ENCODE measurements around the gene EPN3. TPM values are rescaled to one million over a fixed set of nuclear protein-coding genes. Genes with fewer than 3 reads are reported as not detected.

EPN3 gene
- polyA plus RNA-seq, 1 donor from 2014 or later: not detected

- Histone ChIP-seq H3F3A (ENCODE audit: insufficient read depth, low read length, poor library complexity, severe bottlenecking) (no peaks in the 10 kb centered on the region), H3K27ac (ENCODE audit: low read length) (no peak overlapping the region), H4K20me1 (ENCODE audit: insufficient read depth) (no peaks in the 10 kb centered on the region), H3K4me3 (ENCODE audit: low read length) (no peak overlapping the region), H3K27me3 (ENCODE audit: insufficient read depth, low read depth, low read length) (no peaks in the 10 kb centered on the region), H2AFZ (ENCODE audit: low read depth, low read length) (no peak overlapping the region), H3K79me2 (replicated peaks; ENCODE audit: insufficient read depth, low read length) (no peaks in the 10 kb centered on the region), H3K4me2 (ENCODE audit: low read length) (no peak overlapping the region), H3K9me2 (ENCODE audit: insufficient read depth, low read length) (no peaks in the 10 kb centered on the region), H3K9ac (ENCODE audit: low read length) (no peak overlapping the region), H3K9me3 (ENCODE audit: low read length) (no peaks in the 10 kb centered on the region), H3K36me3 (ENCODE audit: insufficient read depth, low read length) (no peaks in the 10 kb centered on the region)
- no peak for TF ChIP-seq TAF1 (IDR thresholded peaks at IDR 0.05; ENCODE audit: low read depth)
- no peak for TF ChIP-seq EZH2 (IDR thresholded peaks at IDR 0.05; ENCODE audit: borderline replicate concordance, insufficient read depth, low read length, poor library complexity, severe bottlenecking)
- TF ChIP-seq EP300 (conservative IDR thresholded peaks at IDR 0.05; ENCODE audit: poor library complexity, severe bottlenecking): no peak
- no peak for TF ChIP-seq RAD21 (conservative IDR thresholded peaks at IDR 0.05)
- TF ChIP-seq POLR2AphosphoS5 (IDR thresholded peaks at IDR 0.05): no peak
- no peak for TF ChIP-seq SMC3 (conservative IDR thresholded peaks at IDR 0.05; ENCODE audit: poor library complexity)
- TF ChIP-seq, protein P1, sequence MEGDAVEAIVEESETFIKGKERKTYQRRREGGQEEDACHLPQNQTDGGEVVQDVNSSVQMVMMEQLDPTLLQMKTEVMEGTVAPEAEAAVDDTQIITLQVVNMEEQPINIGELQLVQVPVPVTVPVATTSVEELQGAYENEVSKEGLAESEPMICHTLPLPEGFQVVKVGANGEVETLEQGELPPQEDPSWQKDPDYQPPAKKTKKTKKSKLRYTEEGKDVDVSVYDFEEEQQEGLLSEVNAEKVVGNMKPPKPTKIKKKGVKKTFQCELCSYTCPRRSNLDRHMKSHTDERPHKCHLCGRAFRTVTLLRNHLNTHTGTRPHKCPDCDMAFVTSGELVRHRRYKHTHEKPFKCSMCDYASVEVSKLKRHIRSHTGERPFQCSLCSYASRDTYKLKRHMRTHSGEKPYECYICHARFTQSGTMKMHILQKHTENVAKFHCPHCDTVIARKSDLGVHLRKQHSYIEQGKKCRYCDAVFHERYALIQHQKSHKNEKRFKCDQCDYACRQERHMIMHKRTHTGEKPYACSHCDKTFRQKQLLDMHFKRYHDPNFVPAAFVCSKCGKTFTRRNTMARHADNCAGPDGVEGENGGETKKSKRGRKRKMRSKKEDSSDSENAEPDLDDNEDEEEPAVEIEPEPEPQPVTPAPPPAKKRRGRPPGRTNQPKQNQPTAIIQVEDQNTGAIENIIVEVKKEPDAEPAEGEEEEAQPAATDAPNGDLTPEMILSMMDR (IDR thresholded peaks at IDR 0.05; ENCODE audit: poor library complexity, severe bottlenecking): no peak
- no peak for TF ChIP-seq REST (IDR thresholded peaks at IDR 0.05; ENCODE audit: borderline replicate concordance)
- no peak for TF ChIP-seq MXI1 (conservative IDR thresholded peaks at IDR 0.05; ENCODE audit: poor library complexity, severe bottlenecking)
Observed at GRCh38 chr17:50522766-50523165, 9.8 kb upstream of the EPN3 start.

- H4K20me1 ChIP-seq (ENCODE audit: insufficient read depth): no peaks in the 10 kb centered on the region
- no peak overlapping the region for H2AFZ ChIP-seq (ENCODE audit: low read depth, low read length)
- no peaks in the 10 kb centered on the region for H3K79me2 ChIP-seq (replicated peaks; ENCODE audit: insufficient read depth, low read length)
- no peaks in the 10 kb centered on the region for H3K9me2 ChIP-seq (ENCODE audit: insufficient read depth, low read length)
- no peak overlapping the region for H3K27ac ChIP-seq (ENCODE audit: low read length)
- no peak overlapping the region for H3K4me3 ChIP-seq (ENCODE audit: low read length)
- no peak overlapping the region for H3K4me2 ChIP-seq (ENCODE audit: low read length)
- H3K9ac ChIP-seq (ENCODE audit: low read length): no peak overlapping the region
- H3K36me3 ChIP-seq (ENCODE audit: insufficient read depth, low read length): no peaks in the 10 kb centered on the region
- no peaks in the 10 kb centered on the region for H3K27me3 ChIP-seq (ENCODE audit: insufficient read depth, low read depth, low read length)
- no peaks in the 10 kb centered on the region for H3F3A ChIP-seq (ENCODE audit: insufficient read depth, low read length, poor library complexity, severe bottlenecking)
- no peaks in the 10 kb centered on the region for H3K9me3 ChIP-seq (ENCODE audit: low read length)
- TF ChIP-seq SMC3 (conservative IDR thresholded peaks at IDR 0.05; ENCODE audit: poor library complexity): no peak
- no peak for TF ChIP-seq TAF1 (IDR thresholded peaks at IDR 0.05; ENCODE audit: low read depth)
- no peak for TF ChIP-seq EP300 (conservative IDR thresholded peaks at IDR 0.05; ENCODE audit: poor library complexity, severe bottlenecking)
- TF ChIP-seq, protein P1 (IDR thresholded peaks at IDR 0.05; ENCODE audit: poor library complexity, severe bottlenecking): no peak
- no peak for TF ChIP-seq MXI1 (conservative IDR thresholded peaks at IDR 0.05; ENCODE audit: poor library complexity, severe bottlenecking)
Observed at GRCh38 chr17:50523208-50523607, 9.3 kb upstream of the EPN3 start.
